DMS153 (cell line): ENCODE measurements around the gene DCDC2C.

ENCODE experiments used
- DNase-seq: peaks from one replicate; lab custom pipeline; 2025; lab: John Stamatoyannopoulos, UW

Gene DCDC2C

DNA sequence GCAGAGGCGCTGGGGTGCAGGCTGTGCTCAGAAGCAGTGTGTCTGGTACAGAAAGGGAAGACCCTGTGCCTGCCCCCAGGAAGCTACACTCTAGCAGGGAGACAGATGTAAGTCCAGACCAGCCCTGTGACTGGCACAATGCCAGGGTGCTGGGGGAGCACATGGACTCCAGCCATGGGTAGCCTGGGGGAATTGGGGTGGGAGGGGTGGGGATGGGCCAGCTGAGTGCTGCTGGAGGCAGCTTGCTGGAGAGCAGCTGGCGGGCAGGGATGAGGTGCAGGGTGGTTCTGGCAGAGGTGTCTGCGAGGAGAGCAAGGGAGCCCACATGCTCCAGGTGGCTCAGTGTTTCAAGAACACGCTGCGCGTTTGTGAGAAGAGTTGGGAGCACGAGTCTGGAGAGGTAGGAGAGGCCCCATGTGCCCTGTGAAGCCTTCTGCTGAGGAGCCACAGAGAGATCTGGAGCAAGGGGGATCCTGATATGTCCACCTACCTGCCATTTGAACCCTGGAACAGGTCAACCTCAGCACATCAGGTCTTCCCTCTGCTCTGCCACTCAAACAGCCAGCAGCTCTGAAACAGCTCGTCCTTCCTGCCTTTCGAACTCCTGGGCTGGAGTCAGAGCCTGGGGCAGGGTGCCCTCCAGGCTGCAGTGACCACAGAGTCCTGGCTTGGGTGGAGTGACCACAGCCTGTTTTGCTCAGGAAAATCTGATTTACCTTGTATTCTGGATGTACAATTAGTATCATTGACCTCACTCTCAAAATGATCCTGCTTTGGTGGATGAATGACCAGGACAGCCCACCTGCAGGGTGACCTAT is 30.3 kb upstream of the DCDC2C start:
- no peak for DNase-seq

DNA sequence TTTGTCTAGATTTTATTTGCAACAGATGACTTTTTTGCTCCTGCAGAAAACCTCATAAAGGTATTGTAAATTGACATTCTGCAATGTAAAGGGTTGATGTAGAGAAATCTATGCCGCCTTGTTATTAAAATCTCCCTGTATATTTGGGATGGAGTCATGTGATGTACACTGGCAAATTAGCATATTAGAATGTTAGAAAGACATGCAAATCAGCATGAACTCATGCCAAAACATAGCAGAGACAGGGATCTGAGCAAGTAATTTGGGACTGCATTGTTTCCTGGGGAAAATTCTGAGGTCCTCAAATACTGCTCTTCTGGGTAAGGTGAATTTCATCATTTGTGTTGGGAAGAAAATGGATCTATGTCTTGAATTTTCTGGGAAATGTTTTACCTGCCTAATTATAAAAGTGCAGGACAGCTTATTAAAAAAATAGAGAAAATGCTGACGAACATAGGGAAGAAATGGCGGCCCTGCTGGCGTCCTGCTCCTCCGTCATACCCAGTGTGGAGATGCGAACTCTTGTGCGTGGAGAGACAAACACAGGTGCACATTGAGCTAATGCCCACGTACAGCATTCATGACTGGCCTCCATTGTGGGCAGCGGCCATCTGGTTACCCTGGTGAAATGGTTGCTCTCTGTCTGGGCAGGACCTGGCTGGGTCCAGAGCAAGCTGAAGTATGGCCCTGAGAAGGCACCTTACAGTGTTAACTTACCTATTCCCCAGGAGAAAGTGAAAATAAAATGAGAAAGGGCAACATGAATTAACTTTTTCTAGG is 29.1 kb upstream of the DCDC2C start:
- DNase-seq: no peak

DNA sequence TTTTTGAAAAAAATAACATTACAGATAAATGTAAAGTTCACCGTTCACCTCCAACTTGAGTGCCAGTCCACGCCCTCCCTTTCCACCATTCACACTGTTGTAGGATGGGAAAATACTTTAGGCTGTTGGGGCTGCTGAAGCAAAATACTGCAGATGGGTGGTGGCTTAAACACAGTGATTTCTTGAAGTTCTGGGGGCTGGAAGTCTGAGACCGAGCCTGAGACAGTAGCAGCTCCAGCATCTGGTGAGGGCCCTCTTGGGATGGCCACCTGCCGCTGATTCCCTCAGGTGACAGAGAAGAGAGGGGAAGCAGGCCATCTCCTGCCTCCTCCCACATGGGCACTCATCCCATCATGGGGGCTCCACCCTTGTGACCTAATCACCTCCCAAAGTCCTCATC is 27.7 kb upstream of the DCDC2C start:
- DNase-seq: no peak

GRCh38 chr2:3677436-3677835 is 25.9 kb upstream of the DCDC2C start:
- DNase-seq: no peak

DNA sequence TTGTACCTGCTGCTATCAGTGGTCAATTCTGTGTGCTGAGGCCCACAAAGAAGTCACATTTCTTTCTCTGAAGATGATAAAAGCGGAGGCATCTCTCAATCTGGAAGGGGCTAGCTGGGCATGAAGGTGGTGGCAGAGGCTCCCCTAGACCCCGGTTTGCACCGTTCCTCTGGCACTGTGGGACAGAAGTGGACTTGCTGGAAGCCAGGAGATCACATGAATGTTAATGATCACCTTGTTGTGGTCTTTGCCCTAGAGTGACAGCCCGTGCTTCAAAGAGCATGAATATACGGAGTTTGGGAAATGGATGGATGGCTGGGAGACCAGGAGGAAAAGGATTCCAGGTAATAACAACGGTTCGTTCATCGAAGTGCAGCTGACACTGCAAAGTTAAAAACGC is 25.2 kb upstream of the DCDC2C start:
- no peak for DNase-seq

- DNase-seq: no peak
Observed at GRCh38 chr2:3679180-3679579, 24.2 kb upstream of the DCDC2C start.

- DNase-seq: no peak
Observed at GRCh38 chr2:3679616-3680393, 23.6 kb upstream of the DCDC2C start.

- DNase-seq: no peak
Observed at GRCh38 chr2:3680548-3681345, 22.6 kb upstream of the DCDC2C start.

DNA sequence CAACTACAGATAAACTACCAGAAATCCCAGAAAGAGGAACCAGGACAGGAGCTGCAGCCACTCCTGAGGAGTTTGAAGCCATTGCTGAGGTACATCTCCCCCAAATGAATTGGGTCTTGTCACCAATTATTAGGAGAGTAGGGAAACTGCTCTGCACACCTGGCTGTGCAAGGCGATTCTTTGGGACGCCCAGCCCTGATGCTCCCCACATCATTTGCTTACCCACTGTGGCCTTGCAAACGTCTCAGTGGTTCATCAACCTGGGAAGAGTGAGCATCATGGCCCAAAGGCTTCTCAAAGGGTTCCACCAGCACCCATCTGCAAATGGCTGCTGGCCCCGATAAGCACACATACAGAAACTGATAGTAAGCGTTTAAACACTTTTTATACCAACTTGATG is 21.8 kb upstream of the DCDC2C start:
- no peak for DNase-seq

- no peak for DNase-seq
Observed at GRCh38 chr2:3682811-3683210, 20.6 kb upstream of the DCDC2C start.

DNA sequence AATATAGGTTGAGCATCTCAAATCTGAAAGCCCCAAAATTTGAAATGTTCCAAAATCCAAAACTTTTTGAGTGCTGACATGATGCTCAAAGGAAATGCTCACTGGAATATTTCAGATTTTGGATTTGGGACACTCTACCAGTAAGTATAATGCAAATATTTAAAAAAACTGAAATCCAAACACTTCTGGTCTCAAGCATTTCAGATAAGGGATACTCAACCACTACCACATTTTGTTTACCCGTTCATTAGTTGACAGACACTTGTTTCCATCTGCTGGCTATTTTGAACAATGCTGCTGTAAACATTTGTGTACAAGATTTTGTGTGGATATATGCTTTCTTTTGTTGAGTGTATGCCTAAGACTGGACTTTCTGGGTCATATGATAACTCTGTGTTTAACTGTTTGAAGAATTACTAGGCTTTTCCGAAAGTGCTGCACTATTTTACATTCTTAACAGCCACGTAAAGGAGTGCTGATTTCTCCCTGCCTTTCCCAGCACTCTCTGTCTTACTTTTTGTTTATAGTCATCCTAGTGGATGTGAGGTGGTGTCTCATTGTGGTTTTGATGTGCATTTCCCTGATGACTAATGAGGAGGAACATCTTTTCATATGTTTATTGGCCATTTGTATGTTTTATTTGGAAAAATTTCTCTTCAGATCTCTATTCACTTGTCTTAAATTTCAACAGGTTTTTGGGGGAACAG is 19.5 kb upstream of the DCDC2C start:
- no peak for DNase-seq

GRCh38 chr2:3689998-3690748 is 13.2 kb upstream of the DCDC2C start:
- peak; percentile 11 for DNase-seq

GRCh38 chr2:3692375-3692774 is 11.0 kb upstream of the DCDC2C start:
- no peak for DNase-seq

DNA sequence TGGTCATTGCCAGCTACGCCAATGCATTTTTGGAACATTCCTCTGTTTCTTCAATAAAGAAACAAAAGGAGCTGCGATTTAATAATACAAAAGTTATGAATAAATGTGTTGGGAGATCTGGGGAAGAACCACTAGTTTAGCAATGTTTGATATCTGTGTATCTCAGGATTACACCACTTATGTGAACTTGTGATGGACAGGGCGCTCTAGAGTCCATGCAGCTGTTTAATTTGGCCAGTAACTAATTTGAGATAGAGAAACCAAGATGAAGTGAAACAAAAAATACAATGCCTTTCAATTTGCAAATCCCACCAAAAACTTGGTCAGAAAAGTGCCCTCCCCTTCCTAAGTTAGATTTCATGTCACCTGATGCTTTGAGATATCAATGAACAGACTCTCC is 6.8 kb upstream of the DCDC2C start:
- no peak for DNase-seq

DNA sequence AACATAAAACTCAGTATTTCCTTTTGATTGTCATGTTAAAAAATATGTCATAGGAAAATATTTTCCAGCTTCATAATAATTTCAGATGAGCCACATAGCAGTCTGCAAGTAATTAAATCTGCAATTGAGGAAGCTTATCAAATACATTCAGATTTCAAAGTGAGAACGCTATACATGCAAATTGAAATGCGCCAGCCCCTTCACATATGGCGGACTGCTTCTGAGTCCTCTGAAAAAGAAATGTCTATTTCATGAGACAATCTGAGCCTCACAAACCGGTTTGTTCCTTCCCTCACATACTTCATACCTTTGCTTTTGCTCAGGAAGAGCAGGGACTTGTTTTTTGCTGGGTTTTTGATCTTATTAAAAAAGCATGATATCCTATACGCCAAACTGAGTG is 2.3 kb upstream of the DCDC2C start:
- DNase-seq: no peak

DNA sequence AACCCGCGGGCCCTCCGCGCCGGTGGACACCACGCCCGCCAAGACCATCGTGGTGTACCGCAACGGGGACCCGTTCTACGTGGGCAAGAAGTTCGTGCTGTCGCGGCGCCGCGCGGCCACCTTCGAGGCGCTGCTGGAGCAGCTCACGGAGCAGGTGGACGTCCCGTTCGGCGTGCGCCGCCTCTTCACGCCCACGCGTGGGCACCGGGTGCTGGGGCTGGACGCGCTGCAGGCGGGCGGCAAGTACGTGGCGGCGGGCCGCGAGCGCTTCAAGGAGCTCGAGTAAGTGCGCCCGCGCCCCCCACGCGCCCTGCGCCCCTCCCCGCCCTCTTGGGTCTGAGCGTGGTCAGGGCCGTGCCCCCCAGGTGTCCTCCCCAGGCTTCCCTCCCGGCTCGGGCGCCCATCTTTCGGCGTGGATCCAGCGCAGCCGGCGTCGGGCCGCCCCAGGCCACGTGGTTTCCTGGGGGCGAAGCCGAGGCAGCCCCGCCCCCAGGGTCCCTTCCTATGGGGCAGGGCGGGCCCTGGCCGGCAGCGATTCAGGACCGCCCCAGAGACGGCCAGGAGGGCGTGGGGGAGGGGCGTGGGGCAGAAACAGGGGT is 481 bp downstream of the DCDC2C start:
- no peak for DNase-seq

DNA sequence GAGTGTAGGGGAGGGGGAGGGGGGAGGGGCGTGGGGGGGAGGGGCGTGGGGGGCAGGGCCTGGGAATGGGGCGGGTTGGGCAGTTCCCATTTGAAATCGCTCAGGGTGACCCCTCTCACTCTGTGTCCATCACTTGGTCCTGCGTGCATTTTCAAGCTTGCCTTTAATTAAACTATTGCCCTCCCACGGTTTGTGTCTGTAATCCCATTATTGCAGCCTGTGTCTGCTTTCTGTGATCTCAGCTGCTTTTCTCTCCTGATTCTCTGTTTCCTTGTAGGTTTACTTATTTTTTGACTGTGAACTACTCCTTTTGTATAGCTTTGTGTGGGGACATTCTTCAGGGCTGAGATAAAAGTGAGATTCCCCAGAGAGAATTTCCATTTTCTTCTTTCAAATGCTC is 1.3 kb downstream of the DCDC2C start:
- DNase-seq: no peak

GRCh38 chr2:3705782-3706181 is 2.4 kb downstream of the DCDC2C start:
- DNase-seq: no peak

- no peak for DNase-seq
Observed at GRCh38 chr2:3706892-3707291, 3.5 kb downstream of the DCDC2C start.

GRCh38 chr2:3708576-3708975 is 5.2 kb downstream of the DCDC2C start:
- no peak for DNase-seq
